Activated CD4-positive, alpha-beta T cell treated with anti-CD3 and anti-CD28 coated beads, Interleukin-2, amount 10 ng/mL, durations not matched to agents 24 days and 14 days (primary cell): Measurements from ENCODE around the gene STRN. TPM values are rescaled to one million over a fixed set of nuclear protein-coding genes. Genes with fewer than 3 reads are reported as not detected.
"Not testable (repeated sequence)": the region's sequence is repeated elsewhere in the genome, so short reads cannot be mapped to it uniquely, and the experiment has no call there.

Source experiments
- DNase-seq: peaks from one replicate; pipeline ENCODE4 v3.0.0; 2022
- H3K27ac Mint-ChIP-seq: one replicate; pipeline ENCODE4 v1.8.0; 2022; ENCODE audit warnings: mild to moderate bottlenecking, mixed read lengths
- H3K27me3 Mint-ChIP-seq: one replicate; pipeline ENCODE4 v1.8.0; 2022; ENCODE audit warnings: mixed read lengths
- H3K36me3 Mint-ChIP-seq: one replicate; pipeline ENCODE4 v1.8.0; 2022; ENCODE audit warnings: low read depth, mild to moderate bottlenecking, mixed read lengths
- H3K4me1 Mint-ChIP-seq: one replicate; pipeline ENCODE4 v1.8.0; 2021; ENCODE audit warnings: mixed read lengths
- H3K4me3 Mint-ChIP-seq: one replicate; pipeline ENCODE4 v1.8.0; 2022; ENCODE audit warnings: mild to moderate bottlenecking, moderate library complexity, mixed read lengths
- H3K9me3 Mint-ChIP-seq: one replicate; pipeline ENCODE4 v1.8.0; 2021; ENCODE audit warnings: mixed read lengths
- intact Hi-C: fragments of 100-400 bp; cut with micrococcal nuclease; formaldehyde crosslinking; loops from one replicate; pipeline ENCODE4 v1.15.1; 2023
- total RNA-seq: library from RNA; stranded (reverse); gene quantifications from 2 replicates; pipeline ENCODE4 v1.2.3, GENCODE V29; 2022

STRN gene
- total RNA-seq, 1 donor from 2014 or later, result 27.0 TPM

DNA sequence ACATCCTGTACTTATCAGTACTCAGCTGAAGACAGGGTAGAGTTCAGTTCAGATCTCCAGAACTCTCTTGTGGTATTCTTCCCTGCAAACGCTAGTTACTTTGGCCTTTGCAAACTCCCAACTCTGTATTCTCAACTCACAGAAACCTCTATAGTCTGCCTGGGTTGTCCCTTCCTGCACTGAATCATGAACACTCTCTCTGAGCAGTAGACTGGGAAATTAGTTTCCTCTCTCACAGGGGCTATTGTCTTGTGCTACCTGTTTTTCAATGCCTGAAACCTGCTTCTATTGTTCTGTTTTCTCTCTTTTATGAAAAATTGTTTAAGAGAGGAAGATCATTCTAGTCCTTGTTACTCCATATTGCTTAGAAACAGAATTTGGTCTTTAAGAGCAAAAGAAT is 135.2 kb downstream of the STRN start:
- intact Hi-C loops, result no loop called here
- Mint-ChIP-seq H3K9me3 (peaks cover 3% of the 10 kb centered on the region), H3K27ac (no peak overlapping the region), H3K4me3 (no peak overlapping the region), H3K36me3 (no peaks in the 10 kb centered on the region), H3K27me3 (peaks cover 7% of the 10 kb centered on the region), H3K4me1 (peaks cover 7% of the 10 kb centered on the region)
- DNase-seq, result no peak

DNA sequence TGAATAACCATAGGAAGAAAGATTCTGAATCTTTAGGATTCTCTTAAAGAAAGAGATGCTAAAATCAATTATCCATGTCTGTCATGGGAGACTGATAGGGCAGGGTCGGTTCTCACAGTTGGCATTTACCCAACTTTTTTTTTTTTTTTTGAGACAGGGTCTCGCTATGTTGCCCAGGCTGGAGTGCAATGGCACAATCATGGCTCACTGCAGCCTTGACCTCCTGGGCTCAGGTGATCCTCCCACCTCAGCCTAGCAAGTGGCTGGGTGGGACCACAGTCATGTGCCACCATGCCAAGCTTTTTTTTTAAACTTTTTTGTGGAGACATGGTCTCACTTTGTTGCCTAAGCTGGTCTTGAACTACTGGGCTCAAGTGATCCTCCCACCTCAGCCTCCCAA is 141.7 kb downstream of the STRN start:
- H3K4me3 Mint-ChIP-seq, H3K4me1 Mint-ChIP-seq, intact Hi-C loops, H3K27ac Mint-ChIP-seq, DNase-seq, H3K36me3 Mint-ChIP-seq, H3K9me3 Mint-ChIP-seq, H3K27me3 Mint-ChIP-seq: not testable (repeated sequence)

DNA sequence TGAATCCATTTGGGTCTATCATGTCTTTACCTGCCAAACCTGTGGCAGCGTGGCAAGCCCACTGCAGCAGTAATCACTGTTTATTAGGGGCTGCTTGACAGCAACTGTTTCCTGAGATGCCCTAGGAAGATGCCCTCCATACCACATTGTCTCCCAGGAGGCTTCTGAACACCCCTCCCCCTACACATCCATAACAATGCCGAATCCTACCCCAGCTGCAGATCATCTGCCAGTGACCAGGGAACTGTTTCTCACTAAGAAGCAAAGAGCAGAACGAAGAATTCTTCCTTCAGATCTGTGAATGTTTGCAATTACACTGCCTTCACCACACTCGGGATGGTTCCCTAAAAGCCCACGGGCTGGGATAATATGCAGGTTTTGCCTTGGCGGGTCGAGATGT is 142.1 kb downstream of the STRN start:
- Mint-ChIP-seq H3K27me3 (peaks cover 7% of the 10 kb centered on the region), H3K4me1 (no peaks in the 10 kb centered on the region), H3K27ac (no peak overlapping the region), H3K4me3 (no peak overlapping the region), H3K9me3 (no peaks in the 10 kb centered on the region), H3K36me3 (no peaks in the 10 kb centered on the region)
- intact Hi-C loops, result no loop called here
- DNase-seq, result no peak

DNA sequence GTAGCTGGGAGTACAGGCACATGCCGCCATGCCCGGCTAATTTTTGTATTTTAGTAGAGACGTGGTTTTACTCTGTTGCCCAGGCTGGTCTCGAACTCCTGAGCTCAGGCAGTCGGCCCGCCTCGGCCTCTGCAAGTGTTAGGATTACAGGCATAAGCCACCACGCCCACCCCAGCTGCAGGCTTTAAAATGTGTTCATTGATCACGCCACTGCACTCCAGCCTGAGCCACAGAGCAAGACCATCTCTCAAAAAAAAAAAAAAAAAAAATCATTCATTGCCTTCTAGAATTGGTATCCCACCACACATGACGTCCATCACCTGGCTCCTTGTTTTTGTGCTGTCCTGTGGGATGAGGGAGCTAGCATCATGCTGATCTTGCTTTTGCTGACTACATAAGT is 142.5 kb downstream of the STRN start:
- peaks cover 6% of the 10 kb centered on the region for H3K27me3 Mint-ChIP-seq
- DNase-seq, result no peak
- H3K9me3 Mint-ChIP-seq, result no peaks in the 10 kb centered on the region
- no peak overlapping the region for H3K27ac Mint-ChIP-seq
- H3K36me3 Mint-ChIP-seq, result no peaks in the 10 kb centered on the region
- no peak overlapping the region for H3K4me3 Mint-ChIP-seq
- intact Hi-C loops, result no loop called here
- no peaks in the 10 kb centered on the region for H3K4me1 Mint-ChIP-seq

DNA sequence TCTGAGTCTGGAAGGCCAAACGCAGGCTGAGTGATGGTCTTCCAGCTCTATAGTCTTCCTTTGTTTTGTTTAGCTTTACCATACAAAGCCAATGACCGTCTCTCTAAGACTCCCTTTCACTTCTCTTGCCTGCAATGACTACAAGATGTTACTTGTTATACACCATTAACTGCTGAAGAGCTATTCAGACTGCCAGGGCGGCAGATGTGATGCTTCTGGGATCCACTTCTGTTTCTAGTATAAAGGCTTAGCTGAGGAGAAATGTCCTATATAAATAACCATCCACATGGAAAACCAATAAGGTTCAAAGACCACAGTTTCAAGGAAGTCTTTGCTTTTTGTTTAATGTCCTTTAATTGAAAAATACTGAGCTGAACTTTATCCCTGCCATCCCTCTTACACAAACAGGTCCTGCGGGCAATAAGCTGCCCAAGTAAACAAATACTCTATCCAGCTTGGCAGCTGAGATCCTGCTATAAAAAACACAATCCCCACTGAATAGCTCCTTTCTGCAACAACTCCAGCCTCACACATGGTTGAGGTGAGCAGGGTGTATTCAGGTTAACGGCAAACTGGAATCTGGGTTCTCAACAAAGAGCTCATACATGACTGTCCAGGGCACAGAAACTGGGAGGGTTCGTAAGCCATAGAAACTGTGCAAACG is 145.3 kb downstream of the STRN start:
- no peaks in the 10 kb centered on the region for H3K27me3 Mint-ChIP-seq
- H3K36me3 Mint-ChIP-seq, result no peaks in the 10 kb centered on the region
- no peak overlapping the region for H3K4me3 Mint-ChIP-seq
- no peaks in the 10 kb centered on the region for H3K4me1 Mint-ChIP-seq
- no peak for DNase-seq
- intact Hi-C loops, result no loop called here
- H3K9me3 Mint-ChIP-seq, result no peaks in the 10 kb centered on the region
- H3K27ac Mint-ChIP-seq, result no peak overlapping the region

DNA sequence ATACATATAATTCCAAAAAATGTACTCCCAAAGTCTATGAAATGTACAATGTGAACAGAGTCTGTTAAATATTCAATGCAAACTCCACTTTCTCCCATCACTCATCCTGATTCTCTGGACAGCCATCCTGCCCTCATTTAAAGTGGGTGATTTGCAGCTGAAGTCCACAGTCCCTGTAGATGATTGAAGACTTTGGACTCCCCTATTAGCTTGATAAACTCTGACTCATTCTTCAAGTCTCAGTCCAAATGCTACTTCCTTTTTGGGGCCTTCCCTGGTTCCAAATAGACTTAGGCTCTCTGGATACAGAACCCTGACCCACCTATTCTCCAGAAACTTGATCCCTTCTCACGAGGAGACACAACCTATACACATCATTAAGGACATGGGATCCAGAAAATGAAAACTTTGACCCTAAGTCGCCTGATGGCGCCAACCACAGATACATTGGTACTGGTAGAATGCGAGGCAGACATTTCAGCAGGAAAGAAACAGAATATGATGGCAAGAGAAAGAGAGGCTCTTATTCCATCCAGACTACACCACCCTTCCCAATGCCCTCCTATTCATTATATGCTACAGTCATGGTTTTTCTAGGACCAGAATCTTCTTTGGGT is 147.1 kb downstream of the STRN start:
- DNase-seq, result no peak
- Mint-ChIP-seq H3K9me3 (no peaks in the 10 kb centered on the region), H3K27ac (no peak overlapping the region), H3K4me3 (no peak overlapping the region), H3K27me3 (no peaks in the 10 kb centered on the region), H3K36me3 (no peaks in the 10 kb centered on the region), H3K4me1 (no peaks in the 10 kb centered on the region)
- intact Hi-C loops, result no loop called here

DNA sequence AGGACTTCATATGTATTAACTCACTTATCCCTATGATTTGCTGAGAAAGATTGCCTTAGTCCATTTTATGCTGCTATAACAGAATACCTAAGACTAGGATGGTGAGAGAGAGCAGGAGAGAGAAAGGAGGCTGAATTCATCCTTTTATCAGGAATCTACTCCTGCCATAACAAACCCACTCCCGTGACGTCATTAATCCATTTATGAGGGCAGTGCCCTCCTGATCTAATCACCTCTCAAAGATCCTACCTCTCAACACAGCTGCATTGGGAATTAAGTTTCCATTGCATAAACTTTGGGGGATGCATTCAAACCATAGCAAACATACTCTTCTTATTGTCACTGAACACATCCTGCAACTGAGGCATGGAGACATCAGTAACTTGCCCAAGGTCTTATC is 147.8 kb downstream of the STRN start:
- Mint-ChIP-seq H3K27ac (no peak overlapping the region), H3K4me3 (no peak overlapping the region), H3K27me3 (no peaks in the 10 kb centered on the region), H3K36me3 (no peaks in the 10 kb centered on the region), H3K4me1 (no peaks in the 10 kb centered on the region), H3K9me3 (no peaks in the 10 kb centered on the region)
- DNase-seq, result no peak
- intact Hi-C loops, result no loop called here

DNA sequence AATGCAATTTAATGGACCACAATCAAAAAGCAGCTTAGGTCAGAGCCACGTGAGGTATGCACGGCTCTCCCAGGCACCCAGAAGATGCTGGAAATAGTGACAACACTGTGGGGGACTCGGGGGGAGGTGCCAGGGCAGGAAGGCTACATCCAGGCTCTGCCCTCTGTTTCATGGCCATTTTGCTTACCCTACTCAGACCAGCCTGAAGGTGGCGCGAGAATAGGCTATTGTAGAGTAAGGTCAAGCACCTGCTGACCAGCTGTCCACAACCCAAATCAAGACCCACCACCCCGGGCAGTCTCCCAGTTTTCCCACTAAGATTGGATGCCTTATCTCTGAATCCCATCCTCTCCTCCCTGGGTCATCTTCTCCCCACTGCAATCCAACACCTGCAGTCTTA is 154.1 kb downstream of the STRN start:
- no peaks in the 10 kb centered on the region for H3K4me1 Mint-ChIP-seq
- no peak overlapping the region for H3K4me3 Mint-ChIP-seq

DNA sequence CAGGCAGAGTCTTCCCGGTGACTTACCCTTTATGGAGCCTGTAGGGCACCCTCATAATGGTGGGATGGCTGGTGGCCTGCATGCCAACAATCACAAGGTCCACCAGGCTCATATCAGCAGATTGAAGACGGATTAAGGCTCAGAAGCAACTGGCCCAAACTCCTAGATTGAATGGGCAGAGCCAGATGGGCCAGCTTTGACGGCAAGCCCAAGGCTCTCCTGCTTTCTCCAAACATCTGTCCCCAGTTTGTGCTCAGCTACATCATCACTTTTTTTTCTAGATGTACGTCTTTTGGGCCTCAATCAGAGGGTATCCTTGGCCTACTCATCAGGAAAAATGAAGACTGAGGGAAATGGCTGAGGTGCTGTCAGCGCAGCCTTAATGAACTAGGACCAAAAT is 155.3 kb downstream of the STRN start:
- DNase-seq, result no peak
- no peaks in the 10 kb centered on the region for H3K9me3 Mint-ChIP-seq
- H3K4me1 Mint-ChIP-seq, result peaks cover 2% of the 10 kb centered on the region
- H3K27me3 Mint-ChIP-seq, result no peaks in the 10 kb centered on the region
- H3K4me3 Mint-ChIP-seq, result no peak overlapping the region
- H3K36me3 Mint-ChIP-seq, result no peaks in the 10 kb centered on the region
- intact Hi-C loops, result no loop called here
- H3K27ac Mint-ChIP-seq, result no peak overlapping the region

More for the DNA sequence above, 154.1 kb downstream of the STRN start:
- Mint-ChIP-seq H3K27ac (no peak overlapping the region), H3K36me3 (no peaks in the 10 kb centered on the region), H3K9me3 (no peaks in the 10 kb centered on the region), H3K27me3 (no peaks in the 10 kb centered on the region)
- no peak for DNase-seq
- intact Hi-C loops, result no loop called here

DNA sequence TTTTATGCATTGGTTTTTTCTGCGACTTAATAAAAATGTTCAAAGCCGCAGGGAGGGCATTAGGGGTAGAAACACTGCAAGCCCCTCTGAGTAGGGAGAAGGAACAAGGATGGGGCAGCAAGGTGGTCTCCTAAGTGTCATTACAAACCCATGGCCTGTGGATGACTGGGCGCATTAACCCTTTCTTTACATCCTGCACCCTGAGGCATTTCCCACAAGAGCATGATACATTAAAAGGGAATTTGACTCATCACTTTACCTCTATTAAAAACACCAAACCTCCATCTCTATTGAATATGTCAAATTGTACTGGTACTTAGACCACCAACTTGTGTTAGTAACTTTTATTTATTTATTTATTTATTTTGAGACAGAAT is 157.3 kb downstream of the STRN start:
- Mint-ChIP-seq H3K4me3 (no peak overlapping the region), H3K27me3 (peaks cover 2% of the 10 kb centered on the region), H3K36me3 (no peaks in the 10 kb centered on the region), H3K27ac (no peak overlapping the region), H3K4me1 (peaks cover 5% of the 10 kb centered on the region), H3K9me3 (no peaks in the 10 kb centered on the region)
- intact Hi-C loops, result no loop called here
- no peak for DNase-seq

DNA sequence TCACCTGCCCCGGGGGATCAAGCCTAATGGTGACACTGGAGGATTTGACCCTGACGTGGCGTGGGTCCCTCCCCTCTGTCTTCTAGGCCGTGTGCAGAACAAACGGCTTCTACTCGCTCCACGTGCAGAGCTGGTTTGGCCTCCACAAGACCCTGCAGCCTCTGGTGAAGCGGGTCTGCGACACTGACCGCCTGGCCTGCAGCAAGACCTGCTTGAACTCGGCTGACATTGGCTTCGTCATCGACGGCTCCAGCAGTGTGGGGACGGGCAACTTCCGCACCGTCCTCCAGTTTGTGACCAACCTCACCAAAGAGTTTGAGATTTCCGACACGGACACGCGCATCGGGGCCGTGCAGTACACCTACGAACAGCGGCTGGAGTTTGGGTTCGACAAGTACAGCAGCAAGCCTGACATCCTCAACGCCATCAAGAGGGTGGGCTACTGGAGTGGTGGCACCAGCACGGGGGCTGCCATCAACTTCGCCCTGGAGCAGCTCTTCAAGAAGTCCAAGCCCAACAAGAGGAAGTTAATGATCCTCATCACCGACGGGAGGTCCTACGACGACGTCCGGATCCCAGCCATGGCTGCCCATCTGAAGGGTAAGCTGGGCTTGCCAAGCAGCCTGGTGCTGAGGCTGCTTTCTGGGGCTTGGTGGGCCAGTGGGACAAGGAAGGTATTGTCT is 157.8 kb downstream of the STRN start:
- H3K9me3 Mint-ChIP-seq, result no peaks in the 10 kb centered on the region
- DNase-seq, result no peak

DNA sequence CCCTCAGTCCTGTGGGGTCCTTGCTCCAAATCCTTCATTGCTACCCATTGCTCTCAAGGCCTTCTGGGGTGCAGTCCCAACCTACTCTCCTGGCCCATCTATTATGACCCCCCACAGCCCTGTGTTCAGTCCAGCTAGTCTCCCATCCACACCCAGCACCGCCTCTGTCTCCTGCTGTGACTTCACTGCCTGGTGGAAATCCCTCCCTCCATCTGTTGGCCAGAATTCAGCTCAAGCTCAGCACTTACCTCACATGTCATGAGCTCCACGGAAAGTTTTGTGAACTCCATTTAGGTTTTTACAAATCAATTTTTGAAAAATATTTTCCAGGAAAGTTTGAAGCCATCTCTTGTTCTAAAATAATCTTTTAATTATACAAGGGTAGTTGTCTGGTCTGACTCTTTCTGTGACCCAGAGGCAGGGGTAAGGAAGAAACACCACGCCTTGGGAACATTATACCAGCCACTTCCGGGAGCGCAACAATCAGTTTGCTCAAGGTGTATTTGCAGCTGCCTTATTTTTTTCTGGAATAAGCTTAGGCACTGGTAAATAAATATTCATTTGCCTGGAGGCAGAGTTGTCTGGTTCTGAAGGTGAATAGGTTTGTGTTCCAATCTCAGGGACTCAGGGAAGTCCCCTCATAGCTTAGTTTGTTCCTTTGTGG is 159.0 kb downstream of the STRN start:
- Mint-ChIP-seq H3K9me3 (no peaks in the 10 kb centered on the region), H3K27ac (no peak overlapping the region), H3K27me3 (peaks cover 3% of the 10 kb centered on the region), H3K36me3 (no peaks in the 10 kb centered on the region), H3K4me3 (no peak overlapping the region), H3K4me1 (peaks cover 5% of the 10 kb centered on the region)
- DNase-seq, result no peak
- intact Hi-C loops, result no loop called here

More for the DNA sequence above, 157.8 kb downstream of the STRN start:
- no peak overlapping the region for H3K4me3 Mint-ChIP-seq
- no peaks in the 10 kb centered on the region for H3K36me3 Mint-ChIP-seq
- H3K27me3 Mint-ChIP-seq, result peaks cover 2% of the 10 kb centered on the region
- H3K27ac Mint-ChIP-seq, result no peak overlapping the region
- H3K4me1 Mint-ChIP-seq, result peaks cover 5% of the 10 kb centered on the region
- intact Hi-C loops, result no loop called here

DNA sequence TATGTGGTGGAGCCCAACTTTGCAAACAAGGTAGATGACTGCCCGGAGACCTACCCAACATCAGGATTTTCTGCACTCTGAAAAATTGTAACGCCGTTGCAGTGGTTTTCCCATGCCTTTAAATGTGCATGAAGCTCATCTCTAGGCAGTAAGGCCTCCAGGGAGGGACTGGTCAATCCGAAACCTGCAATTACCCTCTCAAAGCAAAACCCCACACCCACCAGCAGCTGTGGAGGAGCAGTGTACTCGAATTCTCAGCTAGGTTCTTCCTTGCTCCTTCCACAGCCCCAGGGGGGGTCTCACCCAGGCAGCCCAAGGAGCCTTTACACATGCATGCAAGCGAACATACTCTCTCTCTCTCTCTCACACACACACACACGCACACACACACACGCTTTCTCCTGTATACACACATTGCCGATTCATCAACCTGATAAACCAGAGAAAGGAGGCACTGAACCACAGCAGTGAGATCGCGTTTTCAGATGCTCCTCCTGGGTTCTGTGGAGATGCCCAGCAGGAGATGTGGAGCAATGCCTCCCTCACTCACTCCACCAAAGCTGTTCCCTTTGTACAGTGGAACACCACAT is 160.6 kb downstream of the STRN start:
- DNase-seq, result no peak
- no peaks in the 10 kb centered on the region for H3K9me3 Mint-ChIP-seq
- no peak overlapping the region for H3K4me3 Mint-ChIP-seq
- H3K27ac Mint-ChIP-seq, result no peak overlapping the region
- H3K27me3 Mint-ChIP-seq, result peaks cover 3% of the 10 kb centered on the region
- peaks cover 10% of the 10 kb centered on the region for H3K4me1 Mint-ChIP-seq
- intact Hi-C loops, result no loop called here
- no peaks in the 10 kb centered on the region for H3K36me3 Mint-ChIP-seq

DNA sequence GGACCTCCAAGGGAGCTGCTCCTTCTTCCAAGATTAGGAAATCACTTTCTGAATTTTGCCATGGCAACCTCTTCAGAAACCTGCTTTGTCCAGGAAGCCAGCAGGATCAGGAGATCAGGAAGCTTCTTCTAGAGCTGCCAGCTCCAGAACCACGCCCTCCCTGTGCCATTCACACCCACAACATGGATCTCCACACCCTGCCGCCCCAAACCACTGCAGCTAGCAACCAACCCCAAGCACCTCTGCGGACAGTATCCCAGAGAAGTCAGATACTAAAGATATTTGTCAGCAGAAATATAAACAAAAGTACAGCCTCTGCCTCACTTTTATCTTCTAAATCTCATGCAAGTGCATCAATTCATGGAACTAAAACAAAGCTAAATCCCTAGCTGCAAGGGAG is 163.4 kb downstream of the STRN start:
- H3K4me3 Mint-ChIP-seq, result no peak overlapping the region
- H3K27ac Mint-ChIP-seq, result no peak overlapping the region
- no peaks in the 10 kb centered on the region for H3K36me3 Mint-ChIP-seq
- intact Hi-C loops, result no loop called here
- peaks cover 20% of the 10 kb centered on the region for H3K4me1 Mint-ChIP-seq
- peaks cover 5% of the 10 kb centered on the region for H3K27me3 Mint-ChIP-seq
- DNase-seq, result no peak
- no peaks in the 10 kb centered on the region for H3K9me3 Mint-ChIP-seq
